Lung (tissue), 12 donors: Measurements from ENCODE around the gene MAPKBP1. TPM values are rescaled to one million over a fixed set of nuclear protein-coding genes. Genes with fewer than 3 reads are reported as not detected.

Experiments
- ATAC-seq: fragments of 200-7000 bp; cut with Tn5 transposase; one replicate; pipeline ENCODE4 v1.9.1; 2020; ENCODE audit warnings: moderate number of reproducible peaks; ENCODE audit not compliant: insufficient read depth, low FRiP score
- DNase-seq, 3 donors: peaks; one replicate each; pipeline ENCODE4 v3.0.0-alpha.2; 2013 to 2017
- H3K27ac ChIP-seq, 2 donors: one replicate each; pipeline ENCODE4 v1.5.1; 2013; ENCODE audit warnings: mild to moderate bottlenecking in 2 of 2, moderate library complexity in 2 of 2, control low read depth in 1 of 2, inconsistent platforms in 1 of 2, low read depth in 1 of 2, low read length in 1 of 2
- H3K27me3 ChIP-seq, 3 donors: one replicate each; pipeline ENCODE4 v1.5.1; 2013; ENCODE audit warnings: low read length in 2 of 3; ENCODE audit not compliant: control insufficient read depth in 3 of 3, insufficient read depth in 3 of 3
- H3K36me3 ChIP-seq, 4 donors: one replicate each; pipeline ENCODE4 v1.5.1; 2013; ENCODE audit warnings: low read length in 4 of 4, mild to moderate bottlenecking in 1 of 4, moderate library complexity in 1 of 4; ENCODE audit not compliant: control insufficient read depth in 4 of 4, insufficient read depth in 4 of 4
- H3K4me1 ChIP-seq, 5 donors: one replicate each; pipeline ENCODE4 v1.5.1; 2013; ENCODE audit warnings: low read length in 5 of 5, mild to moderate bottlenecking in 2 of 5, moderate library complexity in 1 of 5; ENCODE audit not compliant: control insufficient read depth in 5 of 5, insufficient read depth in 5 of 5
- H3K4me3 ChIP-seq: one replicate; pipeline ENCODE4 v1.5.1; 2013; ENCODE audit warnings: mild to moderate bottlenecking, control low read depth, moderate library complexity
- H3K9ac ChIP-seq, 2 donors: one replicate each; pipeline ENCODE4 v1.5.1; 2013; ENCODE audit warnings: low read length in 2 of 2, control low read depth in 1 of 2; ENCODE audit not compliant: insufficient read depth in 1 of 2
- H3K9me3 ChIP-seq, 4 donors: one replicate each; pipeline ENCODE4 v1.5.1; 2013; ENCODE audit warnings: low read length in 3 of 4, mild to moderate bottlenecking in 1 of 4, moderate library complexity in 1 of 4; ENCODE audit not compliant: control insufficient read depth in 4 of 4, insufficient read depth in 3 of 4
- WGBS, 2 donors: extraction: QIAGEN DNeasy Blood & Tissue Kit; methylation state at CpG; one replicate each; pipeline ENCODE4 v1.1.7; 2013; 5-methylcytosine and 5-hydroxymethylcytosine counted together
- polyA plus RNA-seq, 2 donors: library from polyadenylated mRNA; stranded (reverse); fragments of 200-250 nt; gene quantifications; one replicate each; pipeline ENCODE4 v1.2.1, GENCODE V29; 2013
- total RNA-seq, 2 donors: library from RNA; depleted of rRNA in 1 of 2; stranded (reverse); fragments of >200 nt in 1 of 2; gene quantifications; one replicate each; pipeline ENCODE4 v1.2.1, GENCODE V29; 2014 to 2021
- TF ChIP-seq, protein P1 (sequence below): IDR thresholded peaks from 2 replicates; pipeline ENCODE4 v1.5.1; 2012; ENCODE audit warnings: mild to moderate bottlenecking; ENCODE audit errors: control extremely low read depth, extremely low read depth
- donor health status: control.
- donor health status: control.
- donor health status: Bipolar disorder and iron deficiency.
- donor health status: healthy.
- donor health status: DM: yes; HTN: yes; CAD: no.

Gene MAPKBP1
- total and polyA plus RNA-seq, 4 donors, result 7.2 to 25.7 (median 16.4) TPM

DNA sequence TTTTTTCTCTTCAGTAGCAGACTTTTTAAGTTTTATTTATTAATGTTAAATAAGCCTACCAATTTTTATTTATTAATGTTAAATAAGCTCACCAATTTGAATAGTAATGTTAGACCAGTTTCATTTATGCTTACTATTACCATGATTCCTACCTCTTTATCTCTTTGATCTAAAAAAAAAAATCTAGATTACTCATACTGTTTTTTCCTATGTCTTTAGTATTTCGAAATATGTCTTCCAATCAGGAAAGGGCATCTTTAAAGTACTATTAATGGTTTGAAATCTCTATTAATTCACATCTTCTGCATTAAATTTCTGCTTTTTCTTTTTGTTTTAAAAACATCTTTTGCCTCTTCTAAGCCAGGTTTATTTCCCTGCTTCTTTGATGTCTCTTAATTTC lies 27.5 kb upstream of the MAPKBP1 start:
- Histone ChIP-seq H3K27me3 (no peaks in the 10 kb centered on the region), H3K36me3 (peaks cover 17 to 34% (median 23%) of the 10 kb centered on the region in 4 donors), H3K4me1 (no peaks in the 10 kb centered on the region), H3K4me3 (no peak overlapping the region), H3K27ac (no peak overlapping the region), H3K9me3 (no peaks in the 10 kb centered on the region), H3K9ac (no peak overlapping the region)
- no peak for ATAC-seq
- no peak for DNase-seq
- TF ChIP-seq, protein P1, sequence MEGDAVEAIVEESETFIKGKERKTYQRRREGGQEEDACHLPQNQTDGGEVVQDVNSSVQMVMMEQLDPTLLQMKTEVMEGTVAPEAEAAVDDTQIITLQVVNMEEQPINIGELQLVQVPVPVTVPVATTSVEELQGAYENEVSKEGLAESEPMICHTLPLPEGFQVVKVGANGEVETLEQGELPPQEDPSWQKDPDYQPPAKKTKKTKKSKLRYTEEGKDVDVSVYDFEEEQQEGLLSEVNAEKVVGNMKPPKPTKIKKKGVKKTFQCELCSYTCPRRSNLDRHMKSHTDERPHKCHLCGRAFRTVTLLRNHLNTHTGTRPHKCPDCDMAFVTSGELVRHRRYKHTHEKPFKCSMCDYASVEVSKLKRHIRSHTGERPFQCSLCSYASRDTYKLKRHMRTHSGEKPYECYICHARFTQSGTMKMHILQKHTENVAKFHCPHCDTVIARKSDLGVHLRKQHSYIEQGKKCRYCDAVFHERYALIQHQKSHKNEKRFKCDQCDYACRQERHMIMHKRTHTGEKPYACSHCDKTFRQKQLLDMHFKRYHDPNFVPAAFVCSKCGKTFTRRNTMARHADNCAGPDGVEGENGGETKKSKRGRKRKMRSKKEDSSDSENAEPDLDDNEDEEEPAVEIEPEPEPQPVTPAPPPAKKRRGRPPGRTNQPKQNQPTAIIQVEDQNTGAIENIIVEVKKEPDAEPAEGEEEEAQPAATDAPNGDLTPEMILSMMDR, result no peak
- WGBS, 2 donors, result 76 to 86% methylated on average over 1 of the region's 1 CpG

DNA sequence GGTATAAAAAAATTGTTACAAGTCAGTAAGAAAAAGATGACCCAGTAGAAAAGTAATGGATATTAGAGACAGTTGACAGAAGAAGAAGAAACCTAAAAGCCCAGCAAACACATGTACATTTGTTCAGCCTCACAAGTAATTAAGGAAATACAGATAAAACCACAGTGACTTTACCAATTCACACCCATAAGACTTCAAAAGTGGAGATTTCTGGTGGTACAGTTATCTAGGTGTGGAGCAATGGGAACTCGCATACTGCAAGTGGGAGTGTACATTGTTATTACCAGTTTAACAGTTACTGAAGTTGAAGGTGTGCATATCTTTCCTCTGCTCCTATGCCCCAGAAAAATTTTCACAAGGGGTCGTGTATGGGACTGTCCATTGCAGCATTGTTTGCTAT lies 18.1 kb upstream of the MAPKBP1 start:
- TF ChIP-seq, protein P1, result no peak
- H3K9ac ChIP-seq, result no peak overlapping the region

DNA sequence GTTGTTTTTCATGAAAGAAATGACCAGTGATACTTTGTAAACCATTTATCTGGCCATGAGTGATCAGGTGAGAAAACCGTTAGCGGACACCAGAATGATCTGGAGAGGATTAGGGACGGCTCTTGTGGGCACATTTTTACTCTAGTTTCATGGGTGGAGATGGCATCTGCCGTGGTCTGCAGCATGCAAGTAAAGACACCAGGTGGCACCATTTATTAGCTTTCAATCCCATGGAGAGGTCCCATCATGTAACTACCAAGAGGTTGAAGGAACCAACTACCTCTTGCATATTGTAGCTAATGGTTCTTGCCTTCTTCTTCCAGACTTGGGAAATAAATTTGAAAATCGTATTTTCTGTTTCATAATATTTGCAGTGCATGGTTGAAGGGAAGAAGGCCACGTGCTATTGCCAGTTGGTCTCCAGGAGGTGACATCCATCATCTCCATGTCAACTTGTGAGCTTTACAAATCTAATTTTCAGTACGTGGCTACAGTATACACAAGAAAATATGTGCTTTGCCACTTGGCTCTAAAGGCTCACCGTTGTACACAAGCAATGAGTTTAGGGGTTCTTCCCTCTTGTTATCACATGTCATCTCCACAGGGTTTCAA lies 1.5 kb upstream of the MAPKBP1 start:
- no peak overlapping the region for H3K9ac ChIP-seq
- ATAC-seq, result no peak
- no peak overlapping the region for H3K4me3 ChIP-seq
- no peaks in the 10 kb centered on the region for H3K9me3 ChIP-seq
- no peaks in the 10 kb centered on the region for H3K27me3 ChIP-seq
- peak; percentile 62 to 79 (median 73) for DNase-seq
- peaks cover 0 to 30% (median 22%) of the 10 kb centered on the region in 5 donors for H3K4me1 ChIP-seq
- no peak overlapping the region for H3K27ac ChIP-seq
- TF ChIP-seq, protein P1, result peak; percentile 83
- WGBS, 2 donors, result 42 to 46% methylated on average over 8 of the region's 8 CpGs
- H3K36me3 ChIP-seq, result peaks cover 0 to 3% (median 0%) of the 10 kb centered on the region in 4 donors

More for the DNA sequence above, 18.1 kb upstream of the MAPKBP1 start:
- ATAC-seq (no peak), DNase-seq (no peak)
- no peak overlapping the region for H3K4me3 ChIP-seq
- 74 to 89% methylated on average over 2 of the region's 2 CpGs for WGBS, 2 donors
- H3K27me3 ChIP-seq, result no peaks in the 10 kb centered on the region
- H3K27ac ChIP-seq, result no peak overlapping the region
- no peaks in the 10 kb centered on the region for H3K9me3 ChIP-seq
- H3K36me3 ChIP-seq, result peaks cover 5 to 24% (median 8%) of the 10 kb centered on the region in 4 donors
- no peaks in the 10 kb centered on the region for H3K4me1 ChIP-seq
